ENCODE results near the gene CD38.
A peak's percentile ranks its signal among the peaks of the same experiment; 100 is the strongest.
"Not testable (repeated sequence)": the region's sequence is repeated elsewhere in the genome, so short reads cannot be mapped to it uniquely, and the experiment has no call there.

CD38 gene

GRCh38 chr4:15778289-15779241 is at the start of gene CD38:
Gene CD38, plus strand, starts transcription at chr4:15778328. Its CDS starts 87 bp downstream, at chr4:15778415.
- DNase-seq, result peak; percentile 48

- DNase-seq, result no peak
These were observed 48.1 kb upstream of the CD38 start for GRCh38 chr4:15729910-15730533.

- DNase-seq, result not testable (repeated sequence)
These were observed 45.1 kb upstream of the CD38 start for GRCh38 chr4:15733061-15733460.

- DNase-seq, result no peak
These were observed 42.6 kb upstream of the CD38 start for GRCh38 chr4:15735536-15735935.

GRCh38 chr4:15736514-15737050 is 41.5 kb upstream of the CD38 start:
- no peak for DNase-seq

GRCh38 chr4:15737255-15737654 is 40.9 kb upstream of the CD38 start:
- DNase-seq, result no peak

GRCh38 chr4:15738877-15739276 is 39.3 kb upstream of the CD38 start:
- DNase-seq, result peak; percentile 11

GRCh38 chr4:15740764-15741404 is 37.2 kb upstream of the CD38 start:
- DNase-seq, result no peak

- no peak for DNase-seq
These were observed 36.0 kb upstream of the CD38 start for GRCh38 chr4:15742083-15742582.

- DNase-seq, result no peak
These were observed 35.5 kb upstream of the CD38 start for GRCh38 chr4:15742637-15743036.

- DNase-seq, result no peak
These were observed 34.0 kb upstream of the CD38 start for GRCh38 chr4:15744016-15744545.

GRCh38 chr4:15746110-15746509 is 32.0 kb upstream of the CD38 start:
- DNase-seq, result no peak

- DNase-seq, result no peak
These were observed 29.1 kb upstream of the CD38 start for GRCh38 chr4:15749001-15749400.

- DNase-seq, result no peak
These were observed 27.0 kb upstream of the CD38 start for GRCh38 chr4:15751153-15751552.

- DNase-seq, result no peak
These were observed 25.0 kb upstream of the CD38 start for GRCh38 chr4:15753081-15753480.

- no peak for DNase-seq
These were observed 24.3 kb upstream of the CD38 start for GRCh38 chr4:15753786-15754185.

GRCh38 chr4:15754323-15754722 is 23.8 kb upstream of the CD38 start:
- DNase-seq, result peak; percentile 56

- peak; percentile 73 for DNase-seq
These were observed 22.6 kb upstream of the CD38 start for GRCh38 chr4:15755321-15756155.

GRCh38 chr4:15756361-15756861 is 21.7 kb upstream of the CD38 start:
- peak; percentile 82 for DNase-seq

GRCh38 chr4:15757054-15757453 is 21.1 kb upstream of the CD38 start:
- no peak for DNase-seq

GRCh38 chr4:15758294-15758693 is 19.8 kb upstream of the CD38 start:
- no peak for DNase-seq

GRCh38 chr4:15762460-15762859 is 15.7 kb upstream of the CD38 start:
- not testable (repeated sequence) for DNase-seq

Data from stimulated activated CD4-positive, alpha-beta T cell treated with anti-CD3 and anti-CD28 coated beads, Interleukin-1b, Interleukin-23, amount 100 ng/mL, for 48 hours (primary cell).